K562 (cell line): ENCODE results near the gene PLEKHO1. TPM values are rescaled to one million over a fixed set of nuclear protein-coding genes. Genes with fewer than 3 reads are reported as not detected.
A peak's percentile ranks its signal among the peaks of the same experiment; 100 is the strongest.

Experiments used
- AFF4 ChIP-seq: sonication (generic); formaldehyde crosslinking; IDR thresholded peaks from 2 replicates; pipeline ENCODE4 v1.8.0; 2023; ENCODE audit warnings: mild to moderate bottlenecking, missing genetic modification reagents
- ATF7 ChIP-seq: fragments of 450-650 bp; IDR thresholded peaks from 2 replicates; pipeline ENCODE4 v1.7.1; 2014; ENCODE audit warnings: mild to moderate bottlenecking, moderate library complexity
- BHLHE40 ChIP-seq: IDR thresholded peaks from 2 replicates; pipeline ENCODE4 v1.6.1; 2011; ENCODE audit warnings: low read length, improper control_type of control experiment
- C11orf30 ChIP-seq: fragments of 450-650 bp; IDR thresholded peaks from 2 replicates; pipeline ENCODE4 v1.6.1; 2016; ENCODE audit warnings: low read depth, mild to moderate bottlenecking
- E2F3 ChIP-seq: fragments of 250-450 bp; sonication (Bioruptor Pico); IDR thresholded peaks from 2 replicates; pipeline ENCODE4 v1.4.0; 2020; ENCODE audit warnings: mild to moderate bottlenecking
- EP300 ChIP-seq: IDR thresholded peaks from 2 replicates; pipeline ENCODE4 v1.6.1; 2012; ENCODE audit warnings: low read length, improper control_type of control experiment
- ETV1 ChIP-seq: fragments of 450-650 bp; conservative IDR thresholded peaks from 2 replicates; pipeline ENCODE4 v1.6.1; 2016; ENCODE audit warnings: missing genetic modification characterization, control low read depth, low read depth, missing compliant biosample characterization
- FOXM1 ChIP-seq, 2 experiments: fragments of 450-650 bp in 1 of 2; sonication (generic) in 1 of 2; formaldehyde crosslinking in 1 of 2; IDR thresholded peaks; 2 replicates each; pipeline versions ENCODE4 v1.6.1 to v1.9.0; 2017 to 2022; ENCODE audit warnings: low read depth in 2 of 2, mild to moderate bottlenecking in 2 of 2, missing genetic modification reagents in 1 of 2, moderate library complexity in 1 of 2
- FOXP4 ChIP-seq: sonication (generic); formaldehyde crosslinking; IDR thresholded peaks from 2 replicates; pipeline ENCODE4 v1.8.0; 2022; ENCODE audit warnings: mild to moderate bottlenecking, missing genetic modification reagents, borderline replicate concordance
- HDGF ChIP-seq: fragments of 450-650 bp; IDR thresholded peaks from 2 replicates; pipeline ENCODE4 v1.6.1; 2016
- LCOR ChIP-seq: sonication (generic); formaldehyde crosslinking; IDR thresholded peaks from 2 replicates; pipeline ENCODE4 v1.8.0; 2022; ENCODE audit warnings: mild to moderate bottlenecking, missing genetic modification reagents
- MAZ ChIP-seq, 2 experiments: fragments of 450-650 bp in 1 of 2; sonication (generic) in 1 of 2; formaldehyde crosslinking; IDR thresholded peaks in 1 of 2; conservative IDR thresholded peaks in 1 of 2; 2 replicates each; pipeline versions ENCODE4 v1.4.0 to v1.5.0; 2020; ENCODE audit warnings: mild to moderate bottlenecking in 1 of 2, missing genetic modification reagents in 1 of 2
- MXD1 ChIP-seq: fragments of 250-450 bp; sonication (Bioruptor Pico); IDR thresholded peaks from 2 replicates; pipeline ENCODE4 v1.8.0; 2021; ENCODE audit warnings: borderline replicate concordance, mild to moderate bottlenecking, moderate library complexity; ENCODE audit not compliant: poor library complexity, severe bottlenecking
- ZNF740 ChIP-seq, 3 experiments: fragments of 200-800 bp in 1 of 3; sonication (Bioruptor generic) in 1 of 3; sonication (generic) in 1 of 3; formaldehyde crosslinking in 1 of 3; IDR thresholded peaks; 2 replicates each; pipeline versions ENCODE4 v1.6.1 to v1.8.0; 2016 to 2022; ENCODE audit warnings: mild to moderate bottlenecking in 2 of 3, missing compliant biosample characterization in 2 of 3, missing genetic modification characterization in 2 of 3, missing genetic modification reagents in 1 of 3
- polyA plus RNA-seq, 8 experiments: library from polyadenylated mRNA; depleted of rRNA in 4 of 8; stranded (reverse) in 5 of 8; unstranded in 3 of 8; fragments of >200 nt; fragmentation: Nextera tagmentation in 2 of 8; fragmentation: Illumina TruSeq in 1 of 8; extraction: Ambion mirVana in 2 of 8; extraction: Trizol in 1 of 8; gene quantifications; 2 replicates each; pipeline versions ENCODE4 v1.2.1 to v1.2.3, GENCODE V29; 2011 to 2014; ENCODE audit warnings: inconsistent platforms in 1 of 8, missing spikeins in 1 of 8
- total RNA-seq, 7 experiments: library from RNA; depleted of rRNA in 6 of 7; stranded (reverse); fragments of >200 nt in 6 of 7; fragmentation: Illumina TruSeq in 2 of 7; extraction: Trizol in 2 of 7; gene quantifications; 2 replicates each; pipeline versions ENCODE4 v1.2.1 to v1.2.3, GENCODE V29; 2011 to 2021; ENCODE audit warnings: low replicate concordance in 1 of 7

PLEKHO1 gene
- total and polyA plus RNA-seq, 9 of the 15 experiments (the other 6 are each of a cell fraction or from before 2014, with no cell fraction given) = 0.39 to 16.2 (median 9.6) TPM

GRCh38 chr1:150162862-150163706 lies 13.4 kb downstream of the PLEKHO1 start (continued):
- peak; percentile 11; the same call in 1 of the 2 replicates for TF ChIP-seq FOXP4
- peak in 1 of 2 experiments; percentile 90; a peak in 3 of 4 replicates for TF ChIP-seq MAZ (CRISPR knock-in tag; conservative IDR thresholded peaks at IDR 0.05 in 1 of 2, IDR thresholded peaks at IDR 0.05 in 1 of 2)
- peak; percentile 82 for TF ChIP-seq EP300
- peak; percentile 48; the same call in 1 of the 2 replicates for TF ChIP-seq C11orf30
- no peak for TF ChIP-seq FOXM1 (IDR thresholded peaks at IDR 0.05; ENCODE audit: low read depth)
- no peak for TF ChIP-seq FOXM1 (CRISPR knock-in tag; IDR thresholded peaks at IDR 0.05; ENCODE audit: low read depth)
- no peak for TF ChIP-seq E2F3 (CRISPR knock-in tag)
- peak; percentile 82; the same call in 1 of the 2 replicates for TF ChIP-seq ATF7
- TF ChIP-seq HDGF = peak; percentile 34; the same call in 1 of the 2 replicates
- TF ChIP-seq ZNF740 (CRISPR knock-in tag; IDR thresholded peaks at IDR 0.05) = no peak
- TF ChIP-seq ZNF740 (tag; IDR thresholded peaks at IDR 0.05) = no peak
- peak; percentile 66; the same call in 1 of the 2 replicates for TF ChIP-seq ETV1
- peak; percentile 27; the same call in 1 of the 2 replicates for TF ChIP-seq AFF4 (CRISPR knock-in tag)
- no peak for TF ChIP-seq MXD1 (CRISPR knock-in tag)
- peak; percentile 52; the same call in 1 of the 2 replicates for TF ChIP-seq LCOR (CRISPR knock-in tag)
- TF ChIP-seq BHLHE40 = peak; percentile 88
